ENCODE data around the gene SEMA6B. TPM values are rescaled to one million over a fixed set of nuclear protein-coding genes. Genes with fewer than 3 reads are reported as not detected.
A peak's percentile ranks its signal among the peaks of the same experiment; 100 is the strongest.
"Not testable (repeated sequence)": the region's sequence is repeated elsewhere in the genome, so short reads cannot be mapped to it uniquely, and the experiment has no call there.

The SEMA6B gene
- total and polyA plus RNA-seq, 3 experiments from 2014 or later: 0.55 to 0.91 TPM; not detected in 1

DNA sequence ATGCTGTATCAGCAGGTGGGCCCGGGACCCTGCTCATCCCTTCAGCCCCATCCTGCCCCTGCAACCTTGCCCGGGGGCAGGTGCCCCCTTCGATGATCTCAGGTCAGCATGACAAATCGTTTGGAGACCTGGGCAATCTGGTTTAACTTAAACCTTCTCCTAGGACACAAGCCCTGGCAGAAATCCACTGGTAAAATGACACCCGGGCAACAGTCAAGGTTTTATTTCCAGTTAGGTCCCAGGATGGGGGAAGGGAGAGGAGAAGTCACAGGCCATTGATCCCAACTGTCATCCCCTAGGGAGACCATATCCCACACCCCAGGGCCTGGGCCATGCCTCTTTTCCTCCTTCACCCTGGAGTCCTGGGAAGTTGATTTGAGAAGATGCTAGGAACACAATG lies 22.7 kb downstream of the SEMA6B start:
- DNase-seq: no peak
- H3K27ac Mint-ChIP-seq: no peak overlapping the region
- Histone ChIP-seq H3K4me3 (ENCODE audit: low read length) (no peak overlapping the region), H3K9me3 (ENCODE audit: low read length) (no peaks in the 10 kb centered on the region), H3K27me3 (ENCODE audit: insufficient read depth, low read length, poor library complexity, severe bottlenecking) (no peaks in the 10 kb centered on the region), H3K27ac (ENCODE audit: low read depth, low read length) (no peak overlapping the region), H3K36me3 (ENCODE audit: insufficient read depth, low read length) (no peaks in the 10 kb centered on the region), H3K4me1 (ENCODE audit: insufficient read depth, low read length) (peaks cover 4% of the 10 kb centered on the region)
- H3K9me3 Mint-ChIP-seq: peaks cover 0 to 4% (median 0%) of the 10 kb centered on the region in 5 donors
- peaks cover 4 to 9% (median 5%) of the 10 kb centered on the region in 3 donors for H3K4me1 Mint-ChIP-seq
- H3K27me3 Mint-ChIP-seq: peaks cover 8 to 32% of the 10 kb centered on the region in 2 donors
- ChIA-PET POLR2A (no interaction called here), CTCF (interaction anchor here (0.8 kb wide), 1 partner anchor 11 kb away, joined by 3 read pairs; no protein-coding TSS in a partner anchor)
- no peak overlapping the region for H3K4me3 Mint-ChIP-seq
- H3K36me3 Mint-ChIP-seq: no peaks in the 10 kb centered on the region

DNA sequence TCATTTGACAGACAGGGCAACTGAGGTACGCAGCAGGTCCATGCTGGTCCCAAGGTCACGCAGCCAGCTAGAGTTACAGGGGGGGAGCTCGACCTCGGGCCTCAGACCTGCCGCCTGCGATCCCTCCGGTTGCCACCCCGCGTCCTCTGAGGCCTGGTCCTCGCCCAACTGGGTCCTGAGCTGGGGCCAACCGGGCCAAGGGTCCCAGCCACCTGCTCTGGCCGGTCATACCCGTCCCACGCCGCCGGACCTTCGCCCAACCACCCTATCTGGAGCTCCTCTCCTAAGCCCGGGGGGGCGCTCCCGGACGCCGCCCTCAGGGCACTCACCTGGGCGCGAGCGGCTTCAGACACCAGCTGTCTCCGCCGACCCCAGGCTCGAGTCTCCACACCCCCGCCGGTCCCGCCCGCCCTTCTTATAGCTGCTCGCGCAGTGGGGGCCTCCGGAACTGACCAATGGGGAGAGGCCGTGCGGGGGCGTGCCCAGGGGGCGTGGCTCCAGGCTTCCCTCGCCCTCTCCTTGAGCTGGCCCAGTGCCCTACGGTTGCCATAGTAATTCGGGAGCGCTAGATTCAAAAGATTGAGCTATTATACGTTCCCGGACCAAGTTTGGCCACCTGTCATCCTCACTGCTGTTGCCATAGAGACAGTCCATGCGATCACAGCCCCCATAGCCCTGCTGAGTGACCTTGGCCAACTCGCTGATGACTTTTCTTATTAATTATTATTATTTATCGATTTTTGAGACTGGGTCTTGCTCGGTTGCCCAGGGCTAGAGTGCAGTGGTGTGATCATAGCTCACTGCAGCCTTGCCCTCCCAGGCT lies 24.4 kb downstream of the SEMA6B start, which contains the start of gene PLIN5:
PLIN5 (minus strand) TSS at position 389 of the 823 bp plus-strand sequence. CDS start 1,150 bp downstream, outside the sequence.
- Mint-ChIP-seq H3K27ac (no peak within 1 kb of the TSS), H3K27me3 (peaks cover 5 to 26% of the 10 kb centered on the region in 2 donors), H3K9me3 (peaks cover 0 to under 1% (median 0%) of the 10 kb centered on the region in 5 donors), H3K36me3 (no peaks in the 10 kb centered on the region), H3K4me3 (peak within 1 kb of the TSS in 5 of 7 donors; percentile 15 to 61 (median 34)), H3K4me1 (peaks cover 4 to 7% (median 5%) of the 10 kb centered on the region in 3 donors)
- no peaks in the 10 kb centered on the region for H3K27me3 ChIP-seq (ENCODE audit: insufficient read depth, low read length, poor library complexity, severe bottlenecking)
- no peak within 1 kb of the TSS for H3K4me3 ChIP-seq (ENCODE audit: low read length)
- H3K36me3 ChIP-seq (ENCODE audit: insufficient read depth, low read length): no peaks in the 10 kb centered on the region
- peaks cover 4% of the 10 kb centered on the region for H3K4me1 ChIP-seq (ENCODE audit: insufficient read depth, low read length)
- ChIA-PET POLR2A (no interaction called here), CTCF (interaction anchor here (0.8 kb wide), 1 partner anchor 9 kb away, joined by 3 read pairs; no protein-coding TSS in a partner anchor)
- DNase-seq: peak in 4 of 5 donors; percentile 27 to 59 (median 47)
- no peak within 1 kb of the TSS for H3K27ac ChIP-seq (ENCODE audit: low read depth, low read length)
- H3K9me3 ChIP-seq (ENCODE audit: low read length): no peaks in the 10 kb centered on the region

DNA sequence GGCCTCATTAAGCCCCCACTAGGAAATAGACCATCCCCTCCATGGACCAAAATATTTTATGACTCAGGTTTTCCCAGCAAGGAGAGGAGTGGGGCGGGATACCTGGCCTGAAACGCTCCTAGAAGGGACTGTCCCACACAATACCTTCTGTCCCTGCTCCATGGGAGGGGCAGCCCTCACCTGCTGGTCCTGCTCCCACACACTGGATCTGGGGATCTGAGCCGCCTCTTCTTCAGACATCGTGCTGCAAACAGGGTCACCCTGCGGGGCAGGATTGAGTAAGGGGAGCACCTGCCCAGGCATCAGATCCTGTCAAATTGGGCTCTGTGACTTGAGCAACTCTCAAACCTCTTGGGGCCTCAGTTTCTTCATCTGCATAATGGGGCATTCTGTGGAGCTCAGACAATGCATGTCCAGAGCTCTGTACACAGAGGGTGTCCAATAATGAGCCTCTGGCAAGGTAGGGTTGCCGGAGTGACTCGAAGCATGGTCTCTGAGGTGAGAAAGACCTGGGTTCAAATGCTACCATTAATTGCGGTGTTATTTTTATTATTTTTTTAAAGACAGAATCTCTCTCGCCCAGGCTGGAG lies 25.6 kb downstream of the SEMA6B start:
- Mint-ChIP-seq H3K4me1 (peaks cover 4 to 5% (median 4%) of the 10 kb centered on the region in 3 donors), H3K4me3 (no peak overlapping the region), H3K27ac (no peak overlapping the region), H3K27me3 (peaks cover 7 to 17% of the 10 kb centered on the region in 2 donors), H3K36me3 (no peaks in the 10 kb centered on the region), H3K9me3 (no peaks in the 10 kb centered on the region)
- POLR2A ChIA-PET: no interaction called here
- H3K4me1 ChIP-seq (ENCODE audit: insufficient read depth, low read length): peaks cover 4% of the 10 kb centered on the region
- DNase-seq: no peak
- H3K4me3 ChIP-seq (ENCODE audit: low read length): no peak overlapping the region
- H3K27me3 ChIP-seq (ENCODE audit: insufficient read depth, low read length, poor library complexity, severe bottlenecking): no peaks in the 10 kb centered on the region
- H3K9me3 ChIP-seq (ENCODE audit: low read length): no peaks in the 10 kb centered on the region
- no peak overlapping the region for H3K27ac ChIP-seq (ENCODE audit: low read depth, low read length)
- CTCF ChIA-PET: no interaction called here
- no peaks in the 10 kb centered on the region for H3K36me3 ChIP-seq (ENCODE audit: insufficient read depth, low read length)

DNA sequence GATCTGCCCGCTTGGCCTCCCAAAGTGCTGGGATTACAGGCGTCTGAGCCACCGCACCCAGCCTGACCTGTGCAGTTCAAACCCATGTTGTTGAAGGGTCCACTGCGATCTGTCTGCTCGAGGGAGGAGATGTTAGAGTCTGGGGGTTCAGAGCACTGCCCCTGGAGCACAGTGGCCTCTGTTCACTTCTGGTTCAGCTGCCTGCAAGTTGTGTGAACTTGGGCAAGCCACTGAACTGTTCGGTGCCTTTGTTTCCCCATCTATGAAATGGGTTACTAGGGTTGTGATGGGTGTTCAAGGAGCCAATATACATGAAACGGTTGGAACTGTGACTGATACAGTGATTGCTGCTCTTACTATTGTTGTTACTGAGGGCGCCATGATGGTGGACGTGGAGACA lies 26.1 kb downstream of the SEMA6B start:
- Mint-ChIP-seq H3K4me3 (no peak overlapping the region), H3K4me1 (peaks cover 4 to 5% (median 4%) of the 10 kb centered on the region in 3 donors), H3K36me3 (no peaks in the 10 kb centered on the region), H3K27ac (no peak overlapping the region), H3K9me3 (no peaks in the 10 kb centered on the region), H3K27me3 (peaks cover 7 to 13% of the 10 kb centered on the region in 2 donors)
- ChIA-PET CTCF (no interaction called here), POLR2A (no interaction called here)
- Histone ChIP-seq H3K36me3 (ENCODE audit: insufficient read depth, low read length) (no peaks in the 10 kb centered on the region), H3K4me1 (ENCODE audit: insufficient read depth, low read length) (peaks cover 4% of the 10 kb centered on the region), H3K9me3 (ENCODE audit: low read length) (no peaks in the 10 kb centered on the region), H3K27me3 (ENCODE audit: insufficient read depth, low read length, poor library complexity, severe bottlenecking) (no peaks in the 10 kb centered on the region), H3K27ac (ENCODE audit: low read depth, low read length) (no peak overlapping the region), H3K4me3 (ENCODE audit: low read length) (no peak overlapping the region)
- DNase-seq: no peak

DNA sequence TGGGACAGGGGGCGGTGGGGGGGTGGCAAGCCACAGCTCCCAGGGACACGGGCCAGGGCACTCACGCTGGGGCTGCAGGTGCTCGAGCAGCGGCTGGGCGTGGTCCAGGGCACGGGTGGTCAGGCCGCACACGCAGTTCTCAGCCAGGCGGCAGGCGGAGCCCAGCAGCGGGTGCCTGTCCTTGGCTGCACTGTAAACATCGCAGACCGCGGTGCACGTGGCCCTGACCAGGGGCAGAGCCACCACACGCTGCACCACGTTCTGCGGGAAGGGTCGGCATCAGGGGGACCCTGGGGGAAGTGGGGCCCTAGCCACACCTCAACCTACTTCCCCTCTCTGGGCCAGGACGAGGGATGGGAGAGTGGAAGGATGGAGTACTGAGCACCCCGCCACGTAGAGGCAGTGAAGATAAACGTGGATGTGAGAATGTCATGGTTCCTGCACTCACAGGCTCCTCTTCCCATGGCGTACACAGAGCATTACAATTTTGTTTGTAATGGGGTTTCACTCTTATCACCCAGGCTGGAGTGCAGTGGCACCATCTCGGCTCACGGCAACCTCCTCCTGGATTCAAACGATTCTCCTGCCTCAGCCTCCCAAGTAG lies 27.8 kb downstream of the SEMA6B start:
- no peak for DNase-seq
- CTCF ChIA-PET: no interaction called here
- H3K9me3 ChIP-seq (ENCODE audit: low read length): no peaks in the 10 kb centered on the region
- POLR2A ChIA-PET: no interaction called here
- H3K27me3 Mint-ChIP-seq: peaks cover 5 to 7% of the 10 kb centered on the region in 2 donors
- H3K27ac ChIP-seq (ENCODE audit: low read depth, low read length): no peak overlapping the region
- H3K4me3 Mint-ChIP-seq: no peak overlapping the region
- H3K27ac Mint-ChIP-seq: no peak overlapping the region
- H3K36me3 Mint-ChIP-seq: no peaks in the 10 kb centered on the region
- H3K4me1 ChIP-seq (ENCODE audit: insufficient read depth, low read length): peaks cover 4% of the 10 kb centered on the region
- no peaks in the 10 kb centered on the region for H3K9me3 Mint-ChIP-seq
- no peak overlapping the region for H3K4me3 ChIP-seq (ENCODE audit: low read length)
- no peaks in the 10 kb centered on the region for H3K27me3 ChIP-seq (ENCODE audit: insufficient read depth, low read length, poor library complexity, severe bottlenecking)
- H3K4me1 Mint-ChIP-seq: peaks cover 4 to 5% (median 4%) of the 10 kb centered on the region in 3 donors
- H3K36me3 ChIP-seq (ENCODE audit: insufficient read depth, low read length): no peaks in the 10 kb centered on the region

DNA sequence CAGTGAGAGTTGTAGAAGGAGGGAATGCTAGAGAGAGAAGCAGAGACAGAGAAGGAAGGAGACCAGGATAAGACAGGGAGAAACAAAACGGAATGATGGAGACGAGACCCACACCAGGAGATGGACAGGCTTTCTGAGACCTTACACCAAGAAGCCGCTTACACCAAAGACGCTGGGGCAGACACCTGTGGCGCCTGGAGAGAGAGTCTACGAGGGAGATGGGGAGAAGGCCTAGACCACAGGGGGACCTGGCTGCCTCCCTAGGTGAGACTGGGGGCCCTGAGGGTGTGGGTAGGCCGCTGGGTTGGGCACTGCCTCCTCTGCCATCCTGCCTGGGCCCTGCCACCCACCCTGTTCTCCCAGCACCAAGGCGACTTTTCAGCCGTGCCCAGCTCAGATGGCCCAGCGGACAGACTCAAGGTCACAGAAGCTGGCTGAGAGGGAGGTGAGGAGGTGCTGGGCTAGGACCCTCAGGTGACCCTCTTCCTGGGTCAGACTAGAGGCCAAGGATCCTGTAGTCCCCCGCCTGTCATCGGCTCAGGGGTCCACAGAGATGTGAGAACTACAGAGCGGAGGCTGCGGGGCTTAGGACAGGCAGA lies 29.5 kb downstream of the SEMA6B start:
- no peak overlapping the region for H3K4me3 ChIP-seq (ENCODE audit: low read length)
- no peak overlapping the region for H3K27ac Mint-ChIP-seq
- no peak overlapping the region for H3K4me3 Mint-ChIP-seq
- DNase-seq: no peak
- H3K4me1 ChIP-seq (ENCODE audit: insufficient read depth, low read length): no peaks in the 10 kb centered on the region
- no peaks in the 10 kb centered on the region for H3K27me3 ChIP-seq (ENCODE audit: insufficient read depth, low read length, poor library complexity, severe bottlenecking)
- H3K9me3 Mint-ChIP-seq: no peaks in the 10 kb centered on the region
- H3K4me1 Mint-ChIP-seq: peaks cover 0 to 2% (median 0%) of the 10 kb centered on the region in 3 donors
- POLR2A ChIA-PET: no interaction called here
- H3K27me3 Mint-ChIP-seq: peaks cover 0 to 4% of the 10 kb centered on the region in 2 donors
- H3K27ac ChIP-seq (ENCODE audit: low read depth, low read length): no peak overlapping the region
- H3K36me3 Mint-ChIP-seq: no peaks in the 10 kb centered on the region
- no peaks in the 10 kb centered on the region for H3K36me3 ChIP-seq (ENCODE audit: insufficient read depth, low read length)
- no peaks in the 10 kb centered on the region for H3K9me3 ChIP-seq (ENCODE audit: low read length)
- CTCF ChIA-PET: no interaction called here

DNA sequence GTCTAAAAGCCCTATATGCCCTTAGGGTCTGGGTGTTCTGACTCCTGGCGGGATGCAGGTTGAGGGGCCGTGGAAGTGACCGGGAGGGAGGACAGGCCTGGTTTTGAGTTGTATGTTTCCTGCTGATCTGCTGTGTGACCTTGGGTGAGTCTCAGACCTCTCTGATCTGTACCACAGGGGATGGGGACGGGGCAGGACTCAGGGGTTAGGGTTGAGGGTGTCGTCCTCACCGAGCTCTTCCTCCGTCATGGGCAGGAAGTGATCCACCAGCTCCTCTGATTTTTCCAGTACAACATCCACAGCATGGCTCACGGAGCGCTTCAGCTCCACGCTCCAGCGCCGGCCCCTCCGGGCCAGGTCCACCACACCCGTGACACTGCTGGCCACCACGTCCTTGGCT lies 30.6 kb downstream of the SEMA6B start:
- no peaks in the 10 kb centered on the region for H3K4me1 Mint-ChIP-seq
- peaks cover 0 to 4% of the 10 kb centered on the region in 2 donors for H3K27me3 Mint-ChIP-seq
- Histone ChIP-seq H3K4me1 (ENCODE audit: insufficient read depth, low read length) (no peaks in the 10 kb centered on the region), H3K36me3 (ENCODE audit: insufficient read depth, low read length) (no peaks in the 10 kb centered on the region), H3K27ac (ENCODE audit: low read depth, low read length) (no peak overlapping the region), H3K9me3 (ENCODE audit: low read length) (no peaks in the 10 kb centered on the region), H3K4me3 (ENCODE audit: low read length) (no peak overlapping the region), H3K27me3 (ENCODE audit: insufficient read depth, low read length, poor library complexity, severe bottlenecking) (no peaks in the 10 kb centered on the region)
- no peak overlapping the region for H3K27ac Mint-ChIP-seq
- ChIA-PET CTCF (no interaction called here), POLR2A (no interaction called here)
- no peak overlapping the region for H3K4me3 Mint-ChIP-seq
- no peak for DNase-seq
- H3K9me3 Mint-ChIP-seq: no peaks in the 10 kb centered on the region
- no peaks in the 10 kb centered on the region for H3K36me3 Mint-ChIP-seq

DNA sequence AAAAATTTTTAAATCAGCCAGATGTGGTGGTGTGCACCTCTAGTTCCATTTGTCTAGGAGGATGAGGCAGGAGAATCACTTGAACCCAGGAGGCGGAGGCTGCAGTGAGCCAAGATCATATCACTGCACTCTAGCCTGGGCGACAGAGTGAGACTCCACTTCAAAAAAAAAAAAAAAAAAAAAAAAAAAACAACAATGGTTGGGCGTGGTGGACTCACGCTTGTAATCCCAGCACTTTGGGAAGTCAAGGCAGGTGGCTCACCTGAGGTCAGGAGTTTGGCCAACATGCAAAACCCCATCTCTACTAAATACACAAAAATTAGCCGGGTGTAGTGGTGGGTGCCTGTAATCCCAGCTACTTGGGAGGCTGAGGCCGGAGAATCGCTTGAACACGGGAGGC lies 32.1 kb downstream of the SEMA6B start:
- CTCF ChIA-PET: interaction anchor here (1.3 kb wide), 1 partner anchor 260 kb away, joined by 3 read pairs; no protein-coding TSS in a partner anchor
- H3K9me3 Mint-ChIP-seq, POLR2A ChIA-PET: not testable (repeated sequence)

More for the DNA sequence above, 32.1 kb downstream of the SEMA6B start:
- H3K4me3 Mint-ChIP-seq; H3K4me3 ChIP-seq (ENCODE audit: low read length); H3K36me3 Mint-ChIP-seq; H3K4me1 ChIP-seq (ENCODE audit: insufficient read depth, low read length); H3K27ac ChIP-seq (ENCODE audit: low read depth, low read length); H3K27me3 ChIP-seq (ENCODE audit: insufficient read depth, low read length, poor library complexity, severe bottlenecking); H3K27ac Mint-ChIP-seq; H3K9me3 ChIP-seq (ENCODE audit: low read length); H3K27me3 Mint-ChIP-seq; H3K4me1 Mint-ChIP-seq; DNase-seq; H3K36me3 ChIP-seq (ENCODE audit: insufficient read depth, low read length): not testable (repeated sequence)

Data from CD8-positive, alpha-beta memory T cell (primary cell).